Hepatocyte (in vitro differentiated cells): Measurements from ENCODE around the gene BRD4.

Source experiments
- EZH2 ChIP-seq: fragments of 200-600 bp; sonication (generic); IDR thresholded peaks from 2 replicates; pipeline ENCODE4 v1.6.1; 2016; ENCODE audit warnings: antibody characterized with exemption, mild to moderate bottlenecking, borderline replicate concordance
- TF ChIP-seq, protein P1 (sequence below): fragments of 200-600 bp; sonication (generic); IDR thresholded peaks from 2 replicates; pipeline ENCODE4 v1.5.1; 2016; ENCODE audit warnings: antibody characterized with exemption, mild to moderate bottlenecking; ENCODE audit not compliant: poor library complexity

DNA sequence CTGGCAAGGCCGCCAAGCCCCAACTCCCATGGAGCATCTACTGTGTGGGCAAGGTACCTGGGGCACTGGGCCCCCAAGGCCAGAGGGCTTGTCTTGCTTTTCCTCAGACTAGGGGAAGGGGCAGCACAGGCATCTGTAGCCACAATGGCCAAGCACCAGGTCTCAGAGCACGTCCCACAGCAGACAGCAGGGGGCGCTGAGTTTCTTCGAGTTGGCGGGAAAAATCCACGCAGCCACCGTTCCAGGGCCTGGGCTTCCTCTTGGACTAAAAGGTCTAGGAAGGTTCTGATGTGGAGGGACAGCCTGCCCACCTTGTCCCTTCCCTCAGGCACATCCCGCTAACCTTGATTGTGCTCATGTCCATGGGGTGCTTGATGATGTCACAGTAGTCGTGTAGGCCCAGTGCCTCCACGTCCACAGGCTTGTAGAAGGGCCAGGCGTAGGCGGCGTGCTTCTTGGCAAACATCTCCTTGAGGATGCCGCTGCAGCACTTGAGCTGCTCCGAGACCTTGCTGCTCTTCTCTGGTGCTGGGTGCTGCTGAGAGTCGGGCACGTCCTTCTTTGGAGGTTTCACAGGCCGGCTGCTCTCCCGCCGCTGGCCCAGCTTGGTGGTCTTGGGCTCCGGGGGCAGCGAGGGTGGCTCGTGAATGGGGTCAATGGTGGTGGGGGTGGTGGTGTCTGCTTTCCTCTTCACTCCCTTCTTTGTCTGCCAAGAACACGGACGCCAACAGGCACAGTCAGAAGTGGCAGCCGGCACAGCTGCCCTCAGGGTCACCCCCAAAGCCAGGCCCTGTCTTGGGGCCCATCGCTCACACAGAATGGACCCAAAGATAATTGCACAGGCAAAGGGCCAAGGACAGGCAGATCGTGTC, 68.0 kb downstream of the BRD4 start:
- TF ChIP-seq, protein P1, sequence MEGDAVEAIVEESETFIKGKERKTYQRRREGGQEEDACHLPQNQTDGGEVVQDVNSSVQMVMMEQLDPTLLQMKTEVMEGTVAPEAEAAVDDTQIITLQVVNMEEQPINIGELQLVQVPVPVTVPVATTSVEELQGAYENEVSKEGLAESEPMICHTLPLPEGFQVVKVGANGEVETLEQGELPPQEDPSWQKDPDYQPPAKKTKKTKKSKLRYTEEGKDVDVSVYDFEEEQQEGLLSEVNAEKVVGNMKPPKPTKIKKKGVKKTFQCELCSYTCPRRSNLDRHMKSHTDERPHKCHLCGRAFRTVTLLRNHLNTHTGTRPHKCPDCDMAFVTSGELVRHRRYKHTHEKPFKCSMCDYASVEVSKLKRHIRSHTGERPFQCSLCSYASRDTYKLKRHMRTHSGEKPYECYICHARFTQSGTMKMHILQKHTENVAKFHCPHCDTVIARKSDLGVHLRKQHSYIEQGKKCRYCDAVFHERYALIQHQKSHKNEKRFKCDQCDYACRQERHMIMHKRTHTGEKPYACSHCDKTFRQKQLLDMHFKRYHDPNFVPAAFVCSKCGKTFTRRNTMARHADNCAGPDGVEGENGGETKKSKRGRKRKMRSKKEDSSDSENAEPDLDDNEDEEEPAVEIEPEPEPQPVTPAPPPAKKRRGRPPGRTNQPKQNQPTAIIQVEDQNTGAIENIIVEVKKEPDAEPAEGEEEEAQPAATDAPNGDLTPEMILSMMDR, result peak; percentile 71
- no peak for TF ChIP-seq EZH2
